SK-N-MC (cell line): ENCODE data around the gene ZNF829.
A peak's percentile ranks its signal among the peaks of the same experiment; 100 is the strongest.

ENCODE experiments used
- DNase-seq: peaks from one replicate; pipeline ENCODE4 v3.0.0-alpha.2; 2011; ENCODE audit warnings: low read depth, low spot score
- H3K27ac ChIP-seq: fragments of 200-600 bp; sonication (generic); 2 replicates; pipeline ENCODE4 v1.5.1; 2016; ENCODE audit warnings: mixed run types
- H3K36me3 ChIP-seq: fragments of 200-600 bp; sonication (generic); 2 replicates; pipeline ENCODE4 v1.6.1; 2017; ENCODE audit warnings: antibody characterized with exemption, low read length, mixed read lengths; ENCODE audit not compliant: insufficient read depth
- H3K4me3 ChIP-seq: fragments of 200-600 bp; sonication (generic); 2 replicates; pipeline ENCODE4 v1.5.1; 2016
- H3K9ac ChIP-seq: fragments of 200-600 bp; sonication (generic); 2 replicates; pipeline ENCODE4 v1.8.0; 2017; ENCODE audit warnings: mixed run types, mixed read lengths; ENCODE audit not compliant: insufficient read length
- H3K9me3 ChIP-seq: fragments of 200-600 bp; sonication (generic); 2 replicates; pipeline ENCODE4 v1.6.1; 2017; ENCODE audit warnings: low read depth, mild to moderate bottlenecking, antibody characterized with exemption, low read length, moderate library complexity, mixed read lengths
- EZH2 ChIP-seq: fragments of 200-600 bp; sonication (generic); IDR thresholded peaks from one replicate; pipeline ENCODE4 v1.6.1; 2017; ENCODE audit warnings: antibody characterized with exemption
- FOXP2 ChIP-seq: optimal IDR thresholded peaks from 2 replicates; pipeline ENCODE3; 2011; ENCODE audit warnings: mild to moderate bottlenecking, moderate library complexity; ENCODE audit not compliant: insufficient read depth; ENCODE audit errors: extremely low read length, control extremely low read depth
- POLR2AphosphoS5 ChIP-seq: IDR thresholded peaks from 2 replicates; pipeline ENCODE4 v1.6.1; 2012; ENCODE audit warnings: mild to moderate bottlenecking, low read depth, low read length, borderline replicate concordance

Gene ZNF829

DNA sequence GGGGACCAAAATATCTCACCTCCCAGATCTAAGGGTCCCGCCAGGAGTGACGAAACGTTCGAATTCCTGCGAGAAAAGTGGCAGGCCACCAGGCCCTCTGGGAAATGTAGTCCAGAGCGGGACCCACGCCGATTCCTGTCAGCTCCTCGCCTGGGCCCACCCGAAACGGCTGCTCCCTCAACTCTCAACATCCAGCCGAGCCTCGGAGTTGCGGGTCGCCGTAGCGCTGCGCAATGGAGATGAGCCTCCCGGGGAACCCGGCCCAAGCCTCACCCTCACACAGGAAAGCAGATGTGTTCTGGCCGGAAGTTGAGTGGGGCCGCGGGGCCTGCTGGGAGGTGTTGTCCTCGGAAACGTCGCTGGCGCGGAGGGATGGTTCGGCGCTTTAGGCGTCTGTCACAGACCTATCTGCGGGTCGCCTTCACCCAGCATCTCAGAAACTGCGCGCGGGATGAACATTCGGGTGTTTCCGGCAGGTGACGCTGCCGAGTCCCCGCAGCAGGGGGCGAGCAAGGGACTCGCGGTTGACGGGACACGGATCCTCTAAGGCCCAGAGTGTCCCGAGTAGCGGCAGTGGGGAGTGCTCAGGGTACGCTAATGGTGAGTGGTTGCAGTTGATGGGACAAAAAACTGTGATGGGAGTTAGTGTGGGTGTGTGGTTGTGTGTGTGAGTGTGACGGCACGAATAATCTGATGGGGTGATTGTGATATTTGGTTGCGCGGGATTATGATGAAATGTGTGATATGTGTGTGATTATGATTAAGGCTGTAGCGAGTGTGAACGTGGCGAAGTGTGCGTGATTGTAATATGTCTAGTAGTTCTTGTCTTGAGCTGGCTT, at the start of gene ZNF829, which contains the start of gene ZNF568:
TSS of gene ZNF829 (minus strand) at position 300 of the 839 bp plus-strand sequence. CDS start 1,124 bp downstream, outside the sequence.
TSS of gene ZNF568 (plus strand) at position 341 of the 839 bp plus-strand sequence. CDS start 6,439 bp downstream, outside the sequence.
- Histone ChIP-seq H3K4me3 (peak within 1 kb of the TSS; percentile 83), H3K27ac (peak within 1 kb of the TSS; percentile 78)

DNA sequence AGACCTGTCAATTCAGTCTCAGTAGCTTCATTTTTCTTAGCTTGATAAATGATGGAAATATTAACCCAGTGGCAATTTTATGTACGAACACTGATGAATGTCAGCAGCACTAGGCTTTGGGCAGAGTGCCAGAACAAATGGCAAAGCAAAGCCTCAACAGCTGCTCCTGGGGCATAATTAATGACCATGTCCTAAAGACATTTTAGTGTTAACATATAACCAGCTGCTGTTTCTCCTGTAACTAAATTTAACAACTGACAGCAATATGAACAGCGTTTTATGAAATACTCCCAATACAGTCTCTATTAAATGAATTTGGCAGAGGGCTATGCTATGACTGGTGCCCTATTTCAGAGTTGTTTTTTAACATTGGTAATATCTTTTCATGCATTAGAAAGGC, 47.2 kb upstream of the ZNF829 start:
- H3K36me3 ChIP-seq, result no peaks in the 10 kb centered on the region
- H3K9ac ChIP-seq, result no peak overlapping the region
- no peaks in the 10 kb centered on the region for H3K9me3 ChIP-seq
- no peak for DNase-seq
- no peak for TF ChIP-seq POLR2AphosphoS5
- no peak for TF ChIP-seq EZH2
- TF ChIP-seq FOXP2, result no peak
- H3K4me3 ChIP-seq, result no peak overlapping the region
- no peak overlapping the region for H3K27ac ChIP-seq

More for the DNA sequence above, at the start of gene ZNF829, which contains the start of gene ZNF568:
- peak; percentile 55 for DNase-seq
- no peak for TF ChIP-seq FOXP2
- TF ChIP-seq POLR2AphosphoS5, result peak; percentile 50; the same call in 1 of the 2 replicates
- H3K9ac ChIP-seq, result peak within 1 kb of the TSS; percentile 81
- peaks cover 16% of the 10 kb centered on the region for H3K36me3 ChIP-seq
- H3K9me3 ChIP-seq, result peaks cover 6% of the 10 kb centered on the region; the same call in 1 of the 2 replicates

DNA sequence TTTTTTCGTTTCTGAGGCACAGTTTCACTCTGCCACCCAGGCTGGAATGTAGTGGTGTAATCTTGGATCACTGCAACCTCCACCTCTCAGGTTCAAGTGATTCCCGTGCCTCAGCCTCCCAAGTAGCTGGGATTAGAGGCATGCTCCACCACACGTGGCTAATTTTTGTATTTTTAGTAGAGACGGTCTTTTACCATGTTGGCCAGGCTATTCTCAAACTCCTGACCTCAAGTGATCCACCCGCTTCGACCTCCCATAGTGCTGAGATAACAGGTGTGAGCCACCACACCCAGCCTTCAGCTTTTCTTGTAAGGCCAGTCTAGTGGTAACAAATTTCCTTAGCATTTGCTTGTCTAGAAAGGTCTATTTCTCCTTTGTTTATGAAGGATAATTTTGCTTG, 46.3 kb upstream of the ZNF829 start:
- no peak overlapping the region for H3K9ac ChIP-seq
- DNase-seq, result no peak
- H3K4me3 ChIP-seq, result no peak overlapping the region
- TF ChIP-seq FOXP2, result no peak
- no peaks in the 10 kb centered on the region for H3K36me3 ChIP-seq
- H3K9me3 ChIP-seq, result no peaks in the 10 kb centered on the region
- no peak overlapping the region for H3K27ac ChIP-seq

DNA sequence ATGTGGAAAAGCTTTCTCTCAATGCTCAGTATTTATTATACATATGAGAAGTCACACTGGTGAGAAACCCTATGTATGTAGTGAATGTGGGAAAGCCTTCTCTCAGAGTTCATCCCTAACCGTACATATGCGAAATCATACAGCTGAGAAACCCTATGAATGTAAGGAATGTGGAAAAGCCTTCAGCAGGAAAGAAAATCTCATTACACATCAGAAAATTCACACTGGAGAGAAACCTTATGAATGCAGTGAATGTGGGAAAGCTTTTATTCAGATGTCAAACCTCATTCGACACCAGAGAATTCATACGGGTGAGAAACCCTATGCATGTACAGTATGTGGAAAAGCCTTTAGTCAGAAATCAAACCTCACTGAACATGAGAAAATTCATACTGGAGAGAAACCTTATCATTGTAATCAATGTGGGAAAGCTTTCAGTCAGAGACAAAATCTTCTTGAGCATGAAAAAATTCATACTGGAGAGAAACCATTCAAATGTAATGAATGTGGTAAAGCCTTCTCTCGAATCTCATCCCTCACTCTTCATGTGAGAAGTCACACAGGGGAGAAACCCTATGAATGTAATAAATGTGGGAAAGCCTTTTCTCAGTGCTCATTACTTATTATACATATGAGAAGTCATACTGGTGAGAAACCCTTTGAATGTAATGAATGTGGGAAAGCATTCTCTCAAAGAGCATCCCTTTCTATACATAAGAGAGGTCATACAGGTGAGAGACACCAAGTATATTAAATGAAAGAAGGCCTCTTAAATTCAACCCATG, 34.4 kb upstream of the ZNF829 start:
- DNase-seq, result no peak

DNA sequence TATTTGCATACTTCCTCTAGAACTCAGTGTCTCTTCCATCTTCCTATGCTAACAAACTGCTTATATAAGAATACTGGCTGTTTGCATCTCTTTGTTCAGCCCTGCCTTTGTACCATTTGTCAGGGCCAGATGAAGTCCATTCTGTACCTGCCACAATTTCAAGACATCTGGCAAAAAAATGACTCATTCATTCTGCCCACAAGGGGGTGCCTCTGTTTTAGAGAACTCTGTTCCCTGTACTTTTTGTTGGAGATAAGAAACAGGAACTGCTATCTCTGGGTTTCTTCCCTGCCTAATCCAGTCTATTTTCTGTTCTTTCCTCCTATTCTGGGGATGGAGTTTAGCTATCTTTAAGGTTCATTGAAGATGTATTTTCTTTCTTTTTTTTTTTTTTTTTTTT, 23.1 kb upstream of the ZNF829 start:
- H3K36me3 ChIP-seq, result peaks cover 12% of the 10 kb centered on the region; the same call in 1 of the 2 replicates
- H3K4me3 ChIP-seq, result no peak overlapping the region
- H3K9ac ChIP-seq, result no peak overlapping the region
- H3K27ac ChIP-seq, result no peak overlapping the region
- DNase-seq, result no peak
- H3K9me3 ChIP-seq, result no peaks in the 10 kb centered on the region
- no peak for TF ChIP-seq FOXP2

More for the DNA sequence above, 34.4 kb upstream of the ZNF829 start:
- Histone ChIP-seq H3K4me3 (no peak overlapping the region), H3K27ac (no peak overlapping the region), H3K36me3 (peaks cover 8% of the 10 kb centered on the region; the same call in 1 of the 2 replicates), H3K9me3 (peaks cover 4% of the 10 kb centered on the region; the same call in 1 of the 2 replicates), H3K9ac (no peak overlapping the region)
- TF ChIP-seq FOXP2 (no peak), POLR2AphosphoS5 (no peak), EZH2 (no peak)

DNA sequence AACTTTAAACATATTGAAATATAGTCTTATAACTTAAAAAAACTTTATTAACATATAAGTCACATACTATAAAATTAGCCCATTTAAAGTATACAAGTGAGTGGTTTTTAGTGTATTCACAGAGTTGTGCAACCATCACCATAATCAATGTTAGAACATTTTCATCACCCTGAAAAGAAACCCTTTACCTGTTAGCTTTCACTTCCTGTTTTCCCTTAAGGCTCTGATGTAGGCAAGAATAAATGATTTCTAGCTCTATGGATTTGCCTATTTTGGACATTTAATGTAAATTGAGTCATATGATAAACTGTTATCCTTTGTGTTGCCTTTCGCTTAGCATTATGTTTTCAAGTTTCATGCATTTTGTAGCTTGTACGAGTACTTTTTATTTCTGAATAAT, 15.6 kb upstream of the ZNF829 start:
- H3K9me3 ChIP-seq, result peaks cover 6% of the 10 kb centered on the region; the same call in 1 of the 2 replicates
- H3K4me3 ChIP-seq, result no peak overlapping the region
- no peak overlapping the region for H3K9ac ChIP-seq
- DNase-seq, result no peak
- TF ChIP-seq FOXP2, result no peak
- no peak for TF ChIP-seq EZH2
- no peak for TF ChIP-seq POLR2AphosphoS5
- H3K27ac ChIP-seq, result no peak overlapping the region
- peaks cover 2% of the 10 kb centered on the region; the same call in 1 of the 2 replicates for H3K36me3 ChIP-seq

DNA sequence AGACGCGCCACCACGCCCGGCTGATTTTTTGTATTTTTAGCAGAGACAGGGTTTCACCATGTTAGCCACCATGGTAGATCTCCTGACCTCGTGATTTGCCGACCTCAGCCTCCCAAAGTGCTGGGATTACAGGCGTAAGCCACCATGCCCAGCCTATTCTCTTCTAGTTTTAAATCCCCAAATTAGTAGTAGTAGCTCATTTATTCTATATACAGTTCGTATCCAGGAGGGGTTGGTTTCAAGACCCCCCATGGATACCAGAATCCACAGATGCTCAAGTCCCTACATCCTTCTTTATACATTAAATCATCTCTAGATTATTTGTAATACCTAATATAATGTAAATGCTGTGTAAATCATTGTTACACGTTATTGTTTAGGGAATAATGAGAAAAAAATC, 2.0 kb upstream of the ZNF829 start:
- no peak for DNase-seq
- Histone ChIP-seq H3K9ac (no peak overlapping the region), H3K9me3 (peaks cover 6% of the 10 kb centered on the region; the same call in 1 of the 2 replicates), H3K36me3 (peaks cover 16% of the 10 kb centered on the region), H3K27ac (no peak overlapping the region), H3K4me3 (no peak overlapping the region)
- TF ChIP-seq POLR2AphosphoS5, result no peak
- no peak for TF ChIP-seq EZH2

DNA sequence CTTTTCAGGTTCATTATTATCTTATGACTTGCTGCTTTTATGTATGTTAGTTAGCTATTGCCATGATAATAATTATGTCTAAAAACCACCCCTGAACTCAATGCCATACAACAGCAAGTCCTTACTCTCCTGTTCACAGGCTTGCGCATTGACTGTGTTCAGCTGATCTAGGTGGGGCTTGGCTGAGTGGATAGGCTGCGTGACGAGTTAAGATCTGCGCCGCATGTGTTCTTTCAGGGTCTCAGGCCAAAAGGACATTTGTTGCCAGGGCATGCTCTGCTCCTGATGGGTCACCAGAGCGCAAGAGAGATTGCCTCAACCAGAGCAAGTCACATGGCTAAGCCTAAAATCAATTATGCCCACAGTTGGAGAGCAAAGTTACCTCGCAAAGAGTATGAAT, 900 bp upstream of the ZNF829 start:
- Histone ChIP-seq H3K9ac (peak overlapping the region; percentile 81), H3K36me3 (peaks cover 16% of the 10 kb centered on the region), H3K27ac (no peak overlapping the region), H3K4me3 (peak overlapping the region; percentile 83), H3K9me3 (peaks cover 6% of the 10 kb centered on the region; the same call in 1 of the 2 replicates)
- no peak for TF ChIP-seq EZH2
- no peak for TF ChIP-seq POLR2AphosphoS5
- TF ChIP-seq FOXP2, result no peak
- no peak for DNase-seq
